GOT3 (cell line): ENCODE data around the gene DYSF.

Experiments
- DNase-seq: peaks from one replicate; lab custom pipeline; 2025; ENCODE audit warnings: mixed read lengths; lab: John Stamatoyannopoulos, UW

The DYSF gene

GRCh38 chr2:71727562-71727961 is 274.2 kb downstream of the DYSF start:
- no peak for DNase-seq

GRCh38 chr2:71728036-71728435 is 274.7 kb downstream of the DYSF start:
- no peak for DNase-seq

DNA sequence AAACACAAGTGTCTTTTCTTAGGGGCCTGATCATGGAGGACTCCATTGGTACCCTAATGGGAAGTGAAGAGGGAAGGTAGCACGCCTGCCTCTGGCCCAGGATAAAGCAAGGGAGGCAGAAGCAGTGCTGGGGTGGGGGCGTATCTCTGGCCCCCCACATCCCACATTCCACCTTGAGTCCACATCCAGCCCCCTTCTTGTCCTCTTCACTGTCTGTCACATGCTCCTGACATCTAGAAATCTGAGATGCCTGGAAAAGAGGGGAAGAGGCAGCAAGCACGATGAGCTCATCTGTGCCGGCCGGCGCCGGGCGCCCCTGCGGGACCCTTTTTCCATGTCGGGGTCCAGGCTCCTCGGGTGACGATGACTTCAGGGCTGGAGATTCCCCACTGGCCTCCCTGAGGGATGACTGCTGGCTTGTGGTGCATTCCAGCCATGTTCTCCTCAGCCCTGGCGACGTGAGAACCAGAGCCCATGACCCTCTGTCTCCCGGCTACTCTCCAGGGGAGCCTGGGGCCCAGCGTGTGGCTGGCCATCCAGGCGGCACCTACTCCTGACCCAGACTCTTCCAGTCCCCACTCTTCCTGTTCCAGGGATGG is 277.5 kb downstream of the DYSF start:
- no peak for DNase-seq

GRCh38 chr2:71734620-71735019 is 281.3 kb downstream of the DYSF start:
- DNase-seq = no peak

DNA sequence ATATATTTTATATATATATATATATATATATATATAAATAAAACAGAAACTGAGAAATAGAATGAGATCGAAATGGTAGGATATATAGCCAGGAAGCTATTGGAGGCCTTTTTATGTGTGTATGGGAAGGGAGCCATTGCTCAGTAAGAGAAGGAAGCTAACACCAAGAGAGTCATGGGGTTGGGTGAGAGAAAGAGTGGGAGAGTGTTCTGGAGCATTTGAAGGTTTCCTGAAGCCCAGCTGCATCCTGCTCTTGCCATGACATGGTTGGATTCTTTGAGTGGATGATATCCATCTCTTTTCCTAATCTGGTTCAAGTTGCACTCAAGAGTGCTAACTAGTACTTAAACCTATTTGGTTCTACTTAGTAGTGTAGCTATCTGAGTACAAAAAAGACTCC is 282.3 kb downstream of the DYSF start:
- DNase-seq = no peak
